K562 (cell line): ENCODE results near the gene CRYBG1. TPM values are rescaled to one million over a fixed set of nuclear protein-coding genes. Genes with fewer than 3 reads are reported as not detected.

ENCODE experiments used
- ARID4B ChIP-seq: sonication (generic); formaldehyde crosslinking; IDR thresholded peaks from 2 replicates; pipeline ENCODE4 v1.8.0; 2022; ENCODE audit warnings: mild to moderate bottlenecking, missing genetic modification reagents
- ATF4 ChIP-seq: fragments of 450-650 bp; formaldehyde crosslinking; IDR thresholded peaks from 2 replicates; pipeline ENCODE4 v1.4.0; 2022; ENCODE audit warnings: mild to moderate bottlenecking, moderate library complexity
- DEAF1 ChIP-seq: fragments of 450-650 bp; formaldehyde crosslinking; IDR thresholded peaks from 2 replicates; pipeline ENCODE4 v1.4.0; 2020; ENCODE audit warnings: mild to moderate bottlenecking, moderate library complexity
- ETV5 ChIP-seq: sonication (generic); formaldehyde crosslinking; IDR thresholded peaks from 2 replicates; pipeline ENCODE4 v1.4.0; 2020; ENCODE audit warnings: low read depth, mild to moderate bottlenecking, missing genetic modification reagents
- JUN ChIP-seq, 2 experiments: sonication (generic) in 1 of 2; formaldehyde crosslinking in 1 of 2; IDR thresholded peaks; 2 replicates each; pipeline versions ENCODE4 v1.6.1 to v1.8.0; 2012 to 2022; ENCODE audit warnings: borderline replicate concordance in 2 of 2, mild to moderate bottlenecking in 2 of 2, improper control_type of control experiment in 1 of 2, low read depth in 1 of 2, low read length in 1 of 2, missing genetic modification reagents in 1 of 2
- MNT ChIP-seq, 2 experiments: fragments of 450-650 bp; conservative IDR thresholded peaks; 2 replicates each; pipeline ENCODE4 v1.6.1; 2017; ENCODE audit warnings: mild to moderate bottlenecking in 2 of 2, moderate library complexity in 2 of 2
- NR2C1 ChIP-seq, 2 experiments: fragments of 450-650 bp; IDR thresholded peaks; 2 replicates each; pipeline ENCODE4 v1.6.1; 2017; ENCODE audit warnings: mild to moderate bottlenecking in 2 of 2, antibody characterized with exemption in 1 of 2, inconsistent platforms in 1 of 2, missing compliant biosample characterization in 1 of 2, missing genetic modification characterization in 1 of 2
- RBBP5 ChIP-seq: fragments of 200-600 bp; sonication (generic); IDR thresholded peaks from 2 replicates; pipeline ENCODE4 v1.6.1; 2012; ENCODE audit warnings: borderline replicate concordance, mild to moderate bottlenecking, low read length, control low read depth, inconsistent platforms; ENCODE audit not compliant: insufficient read depth, poor library complexity, severe bottlenecking
- ZBTB43 ChIP-seq: sonication (generic); formaldehyde crosslinking; IDR thresholded peaks from 2 replicates; pipeline ENCODE4 v1.8.0; 2023; ENCODE audit warnings: mild to moderate bottlenecking, missing genetic modification reagents
- ZNF184 ChIP-seq: sonication (generic); formaldehyde crosslinking; IDR thresholded peaks from 2 replicates; pipeline ENCODE4 v1.5.0; 2020; ENCODE audit warnings: missing genetic modification reagents
- polyA plus RNA-seq, 8 experiments: library from polyadenylated mRNA; depleted of rRNA in 4 of 8; stranded (reverse) in 5 of 8; unstranded in 3 of 8; fragments of >200 nt; fragmentation: Nextera tagmentation in 2 of 8; fragmentation: Illumina TruSeq in 1 of 8; extraction: Ambion mirVana in 2 of 8; extraction: Trizol in 1 of 8; gene quantifications; 2 replicates each; pipeline versions ENCODE4 v1.2.1 to v1.2.3, GENCODE V29; 2011 to 2014; ENCODE audit warnings: inconsistent platforms in 1 of 8, missing spikeins in 1 of 8
- total RNA-seq, 7 experiments: library from RNA; depleted of rRNA in 6 of 7; stranded (reverse); fragments of >200 nt in 6 of 7; fragmentation: Illumina TruSeq in 2 of 7; extraction: Trizol in 2 of 7; gene quantifications; 2 replicates each; pipeline versions ENCODE4 v1.2.1 to v1.2.3, GENCODE V29; 2011 to 2021; ENCODE audit warnings: low replicate concordance in 1 of 7

CRYBG1 gene
- total and polyA plus RNA-seq, 9 of the 15 experiments (the other 6 are each of a cell fraction or from before 2014, with no cell fraction given), result 0.07 to 0.47 (median 0.11) TPM

GRCh38 chr6:106325336-106326178 is 35.0 kb upstream of the CRYBG1 start, which contains the start of gene ATG5 (continued):
- TF ChIP-seq ZBTB43 (CRISPR knock-in tag) (no peak), JUN (IDR thresholded peaks at IDR 0.05; ENCODE audit: borderline replicate concordance, low read depth, low read length) (peak; percentile 91), JUN (CRISPR knock-in tag; IDR thresholded peaks at IDR 0.05; ENCODE audit: borderline replicate concordance) (no peak; the same call in 1 of the 2 replicates), ZNF184 (CRISPR knock-in tag) (no peak), DEAF1 (no peak), RBBP5 (peak; percentile 96), ATF4 (no peak), ARID4B (peak; percentile 73), NR2C1 (IDR thresholded peaks at IDR 0.05) (peak; percentile 81), NR2C1 (tag; IDR thresholded peaks at IDR 0.05) (peak; percentile 85), ETV5 (CRISPR knock-in tag) (peak; percentile 87), MNT (conservative IDR thresholded peaks at IDR 0.05) (peak; percentile 96 to 98)
